ENCODE results near the gene RPUSD4.

DNA sequence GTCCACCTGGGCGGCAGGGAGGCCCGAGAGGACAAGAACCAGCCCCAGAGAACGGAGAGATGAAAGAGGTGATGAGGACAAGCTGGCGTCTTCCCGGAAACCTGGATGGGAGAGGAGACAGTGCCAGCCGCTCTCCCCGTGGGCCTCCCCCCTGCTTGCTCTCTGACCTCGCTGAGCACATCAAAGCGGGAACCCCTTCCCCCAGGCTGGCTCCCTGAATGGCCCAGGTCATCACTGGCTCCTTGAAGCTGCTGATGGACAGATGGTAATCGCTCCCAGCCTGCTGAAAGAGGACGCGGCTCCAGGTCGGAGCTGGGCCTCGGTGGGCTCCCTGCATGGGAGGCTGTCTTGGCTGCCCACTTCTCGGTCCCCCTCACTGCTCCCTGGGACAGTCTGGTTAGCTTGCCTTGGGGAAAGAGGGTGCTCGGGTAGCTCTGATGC lies 18.4 kb downstream of the RPUSD4 start:
- TF ChIP-seq HDGF (IDR thresholded peaks at IDR 0.05; ENCODE audit: borderline replicate concordance) (no peak), FOXM1 (IDR thresholded peaks at IDR 0.05; ENCODE audit: borderline replicate concordance) (no peak), SP1 (IDR thresholded peaks at IDR 0.05) (no peak), NFRKB (IDR thresholded peaks at IDR 0.05) (no peak), BHLHE40 (IDR thresholded peaks at IDR 0.05; ENCODE audit: borderline replicate concordance) (no peak), CTBP1 (IDR thresholded peaks at IDR 0.05; ENCODE audit: borderline replicate concordance) (no peak), ELF4 (IDR thresholded peaks at IDR 0.05) (no peak), FOXK2 (IDR thresholded peaks at IDR 0.05) (no peak), TARDBP (IDR thresholded peaks at IDR 0.05) (no peak), SUZ12 (IDR thresholded peaks at IDR 0.05) (no peak), FOXA1 (IDR thresholded peaks at IDR 0.05) (no peak), ARNT (IDR thresholded peaks at IDR 0.05) (no peak)
- TF ChIP-seq, protein P1, sequence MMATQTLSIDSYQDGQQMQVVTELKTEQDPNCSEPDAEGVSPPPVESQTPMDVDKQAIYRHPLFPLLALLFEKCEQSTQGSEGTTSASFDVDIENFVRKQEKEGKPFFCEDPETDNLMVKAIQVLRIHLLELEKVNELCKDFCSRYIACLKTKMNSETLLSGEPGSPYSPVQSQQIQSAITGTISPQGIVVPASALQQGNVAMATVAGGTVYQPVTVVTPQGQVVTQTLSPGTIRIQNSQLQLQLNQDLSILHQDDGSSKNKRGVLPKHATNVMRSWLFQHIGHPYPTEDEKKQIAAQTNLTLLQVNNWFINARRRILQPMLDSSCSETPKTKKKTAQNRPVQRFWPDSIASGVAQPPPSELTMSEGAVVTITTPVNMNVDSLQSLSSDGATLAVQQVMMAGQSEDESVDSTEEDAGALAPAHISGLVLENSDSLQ (IDR thresholded peaks at IDR 0.05), result no peak
